ENCODE measurements around the gene PLXND1.

DNA sequence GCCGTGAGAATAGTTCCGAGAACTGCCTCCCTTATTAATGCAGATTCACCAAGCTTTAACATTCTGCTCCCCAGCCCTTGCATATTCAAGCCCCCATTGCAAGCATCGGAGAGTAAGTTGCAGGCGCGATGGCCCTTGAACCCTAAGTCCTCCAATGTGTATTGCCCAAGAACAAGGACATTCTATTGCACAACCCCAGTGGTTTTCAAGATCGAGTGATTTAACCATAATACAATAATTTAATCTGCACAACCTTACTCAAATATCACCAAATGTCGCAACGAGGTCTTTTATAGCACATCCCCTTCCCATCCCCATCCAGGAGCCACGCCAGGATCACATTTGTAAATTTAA is 21.7 kb upstream of the PLXND1 start:
- TF ChIP-seq SUZ12 (IDR thresholded peaks at IDR 0.05; ENCODE audit: extremely low read depth, insufficient read depth, insufficient read length) = no peak
- TF ChIP-seq YY1 (IDR thresholded peaks at IDR 0.05; ENCODE audit: insufficient read depth, insufficient read length) = no peak
- no peak for TF ChIP-seq ZNF274 (IDR thresholded peaks at IDR 0.05; ENCODE audit: low read depth, low read length)

All from NT2/D1 (cell line).